T-helper 1 cell (primary cell): ENCODE results near the gene LDB2.

Experiments
- DNase-seq, 5 donors: peaks; one replicate each; pipeline ENCODE4 v3.0.0-alpha.2; 2012 to 2020

Gene LDB2

GRCh38 chr4:16843831-16844508 is 54.5 kb downstream of the LDB2 start:
- DNase-seq = no peak

- DNase-seq = no peak
Observed at GRCh38 chr4:16838226-16838875, 60.1 kb downstream of the LDB2 start.

GRCh38 chr4:16837475-16837874 is 61.0 kb downstream of the LDB2 start:
- DNase-seq = no peak

GRCh38 chr4:16836324-16836723 is 62.1 kb downstream of the LDB2 start:
- no peak for DNase-seq

- no peak for DNase-seq
Observed at GRCh38 chr4:16835597-16836247, 62.7 kb downstream of the LDB2 start.

- no peak for DNase-seq
Observed at GRCh38 chr4:16834814-16835213, 63.6 kb downstream of the LDB2 start.

- DNase-seq = no peak
Observed at GRCh38 chr4:16833722-16834121, 64.7 kb downstream of the LDB2 start.

- no peak for DNase-seq
Observed at GRCh38 chr4:16830081-16830480, 68.4 kb downstream of the LDB2 start.

- DNase-seq = no peak
Observed at GRCh38 chr4:16827794-16828724, 70.4 kb downstream of the LDB2 start.

- no peak for DNase-seq
Observed at GRCh38 chr4:16827045-16827444, 71.4 kb downstream of the LDB2 start.

GRCh38 chr4:16826406-16826910 is 72.0 kb downstream of the LDB2 start:
- DNase-seq = no peak

- DNase-seq = no peak
Observed at GRCh38 chr4:16824278-16824806, 74.1 kb downstream of the LDB2 start.

- no peak for DNase-seq
Observed at GRCh38 chr4:16820329-16820728, 78.1 kb downstream of the LDB2 start.

- no peak for DNase-seq
Observed at GRCh38 chr4:16819652-16820051, 78.8 kb downstream of the LDB2 start.

- no peak for DNase-seq
Observed at GRCh38 chr4:16818005-16818404, 80.4 kb downstream of the LDB2 start.

GRCh38 chr4:16817286-16817685 is 81.2 kb downstream of the LDB2 start:
- DNase-seq = no peak

- no peak for DNase-seq
Observed at GRCh38 chr4:16814361-16814760, 84.1 kb downstream of the LDB2 start.

- no peak for DNase-seq
Observed at GRCh38 chr4:16812041-16812440, 86.4 kb downstream of the LDB2 start.

GRCh38 chr4:16809943-16810342 is 88.5 kb downstream of the LDB2 start:
- no peak for DNase-seq

GRCh38 chr4:16809064-16809463 is 89.4 kb downstream of the LDB2 start:
- no peak for DNase-seq

- no peak for DNase-seq
Observed at GRCh38 chr4:16807355-16807754, 91.1 kb downstream of the LDB2 start.

GRCh38 chr4:16804581-16804980 is 93.9 kb downstream of the LDB2 start:
- no peak for DNase-seq

GRCh38 chr4:16802044-16802443 is 96.4 kb downstream of the LDB2 start:
- no peak for DNase-seq
